Stomach smooth muscle (tissue), 2 donors: ENCODE results near the gene ATP13A1.
A peak's percentile ranks its signal among the peaks of the same experiment; 100 is the strongest.
"Not testable (repeated sequence)": the region's sequence is repeated elsewhere in the genome, so short reads cannot be mapped to it uniquely, and the experiment has no call there.

Experiments used
- H3K27ac ChIP-seq: one replicate; pipeline ENCODE4 v1.7.0; 2013; ENCODE audit warnings: mild to moderate bottlenecking, low read length, inconsistent platforms
- H3K27me3 ChIP-seq, 2 donors: one replicate each; pipeline ENCODE4 v1.7.0; 2013; ENCODE audit warnings: low read length in 2 of 2; ENCODE audit not compliant: insufficient read depth in 2 of 2, control insufficient read depth in 1 of 2
- H3K36me3 ChIP-seq, 2 donors: one replicate each; pipeline ENCODE4 v1.7.0; 2013; ENCODE audit warnings: low read length in 2 of 2; ENCODE audit not compliant: control insufficient read depth in 2 of 2, insufficient read depth in 2 of 2
- H3K4me1 ChIP-seq: one replicate; pipeline ENCODE4 v1.7.0; 2013; ENCODE audit warnings: low read length; ENCODE audit not compliant: control insufficient read depth, insufficient read depth
- H3K4me3 ChIP-seq, 2 donors: one replicate each; pipeline ENCODE4 v1.7.0; 2013; ENCODE audit warnings: low read length in 2 of 2
- H3K9ac ChIP-seq, 2 donors: one replicate each; pipeline ENCODE4 v1.7.0; 2013; ENCODE audit warnings: low read length in 2 of 2, mild to moderate bottlenecking in 1 of 2
- H3K9me3 ChIP-seq, 2 donors: one replicate each; pipeline ENCODE4 v1.7.0; 2013; ENCODE audit warnings: low read length in 2 of 2; ENCODE audit not compliant: control insufficient read depth in 2 of 2
- donor health status: healthy.
- donor health status: Pancreatic carcinoma.

ATP13A1 gene

DNA sequence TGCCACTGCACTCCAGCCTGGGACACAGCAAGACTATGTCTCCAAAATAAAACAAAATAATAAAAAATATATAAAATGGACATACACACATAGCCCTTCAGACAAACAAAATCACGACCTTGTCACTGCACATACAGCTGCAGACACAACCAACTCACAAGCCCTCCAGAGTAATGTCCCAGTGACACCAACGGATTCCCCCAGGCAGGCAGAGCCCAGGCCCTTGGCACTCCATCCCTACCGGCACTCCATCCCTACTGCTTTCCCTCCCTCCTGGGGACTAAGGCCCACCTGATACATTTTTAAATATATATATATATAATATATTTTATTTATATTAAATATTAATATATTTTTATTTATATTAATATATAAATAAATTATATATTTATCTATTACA lies 23.6 kb upstream of the ATP13A1 start:
- Histone ChIP-seq H3K4me1 (no peaks in the 10 kb centered on the region), H3K9ac (no peak overlapping the region), H3K9me3 (peaks cover 0 to 2% of the 10 kb centered on the region in 2 donors), H3K27me3 (no peaks in the 10 kb centered on the region), H3K27ac (no peak overlapping the region), H3K36me3 (no peaks in the 10 kb centered on the region), H3K4me3 (no peak overlapping the region)

DNA sequence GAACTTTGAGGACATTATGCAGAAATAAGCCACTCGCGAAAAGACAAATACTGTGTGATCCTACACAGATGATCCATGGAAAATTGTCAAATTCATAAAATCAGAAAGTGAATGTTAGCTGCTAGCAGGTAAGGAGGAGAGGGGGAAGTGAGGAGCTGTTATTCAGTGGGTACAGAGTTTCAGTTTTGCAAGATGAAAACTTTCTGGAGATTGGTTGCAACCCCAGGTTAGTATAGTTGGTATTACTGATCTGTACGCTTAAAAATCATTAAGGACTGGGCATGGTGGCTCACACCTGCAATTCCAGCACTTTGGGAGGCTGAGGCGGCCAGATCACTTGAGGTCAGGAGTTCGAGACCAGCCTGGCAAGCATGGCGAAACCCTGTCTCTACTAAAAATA lies 23.1 kb upstream of the ATP13A1 start:
- Histone ChIP-seq H3K27ac (no peak overlapping the region), H3K36me3 (no peaks in the 10 kb centered on the region), H3K9ac (no peak overlapping the region), H3K27me3 (no peaks in the 10 kb centered on the region), H3K4me1 (no peaks in the 10 kb centered on the region), H3K9me3 (peaks cover 0 to 2% of the 10 kb centered on the region in 2 donors), H3K4me3 (no peak overlapping the region)

DNA sequence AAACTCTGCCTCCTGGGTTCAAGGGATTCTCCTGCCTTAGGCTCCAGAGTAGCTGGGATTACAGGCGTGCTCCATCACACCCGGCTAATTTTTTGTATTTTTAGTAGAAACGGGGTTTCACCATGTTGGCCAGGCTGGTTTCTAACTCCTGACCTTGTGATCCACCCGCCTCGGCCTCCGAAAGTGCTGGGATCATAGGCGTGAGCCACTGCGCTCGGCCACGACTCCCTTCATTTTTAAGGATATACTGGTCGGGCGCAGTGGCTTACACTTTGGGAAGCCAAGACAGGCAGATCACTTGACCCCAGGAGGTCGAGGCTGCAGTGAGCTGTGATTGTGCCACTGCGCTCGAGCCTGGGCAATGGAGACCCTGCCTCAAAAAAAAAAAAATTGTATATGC lies 22.6 kb upstream of the ATP13A1 start:
- H3K4me3 ChIP-seq, H3K27me3 ChIP-seq, H3K36me3 ChIP-seq, H3K9ac ChIP-seq, H3K27ac ChIP-seq, H3K4me1 ChIP-seq, H3K9me3 ChIP-seq: not testable (repeated sequence)

DNA sequence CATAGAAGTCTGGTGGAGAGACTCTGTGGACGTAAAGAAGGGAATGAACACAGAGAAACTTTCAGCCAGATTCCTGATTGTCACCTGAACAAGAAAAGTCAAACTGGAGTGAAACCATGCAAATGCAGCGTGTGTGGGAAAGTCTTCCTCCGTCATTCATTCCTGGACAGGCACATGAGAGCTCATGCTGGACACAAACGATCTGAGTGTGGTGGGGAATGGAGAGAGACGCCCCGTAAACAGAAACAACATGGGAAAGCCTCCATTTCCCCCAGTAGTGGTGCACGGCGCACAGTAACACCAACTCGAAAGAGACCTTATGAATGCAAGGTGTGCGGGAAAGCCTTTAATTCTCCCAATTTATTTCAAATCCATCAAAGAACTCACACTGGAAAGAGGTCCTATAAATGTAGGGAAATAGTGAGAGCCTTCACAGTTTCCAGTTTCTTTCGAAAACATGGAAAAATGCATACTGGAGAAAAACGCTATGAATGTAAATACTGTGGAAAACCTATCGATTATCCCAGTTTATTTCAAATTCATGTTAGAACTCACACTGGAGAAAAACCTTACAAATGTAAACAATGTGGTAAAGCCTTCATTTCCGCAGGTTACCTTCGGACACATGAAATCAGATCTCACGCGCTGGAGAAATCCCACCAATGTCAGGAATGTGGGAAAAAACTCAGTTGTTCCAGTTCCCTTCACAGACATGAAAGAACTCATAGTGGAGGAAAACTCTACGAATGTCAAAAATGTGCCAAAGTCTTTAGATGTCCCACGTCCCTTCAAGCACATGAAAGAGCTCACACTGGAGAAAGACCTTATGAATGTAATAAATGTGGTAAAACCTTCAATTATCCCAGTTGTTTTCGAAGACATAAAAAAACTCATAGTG lies 15.9 kb upstream of the ATP13A1 start:
- H3K9ac ChIP-seq: no peak overlapping the region

DNA sequence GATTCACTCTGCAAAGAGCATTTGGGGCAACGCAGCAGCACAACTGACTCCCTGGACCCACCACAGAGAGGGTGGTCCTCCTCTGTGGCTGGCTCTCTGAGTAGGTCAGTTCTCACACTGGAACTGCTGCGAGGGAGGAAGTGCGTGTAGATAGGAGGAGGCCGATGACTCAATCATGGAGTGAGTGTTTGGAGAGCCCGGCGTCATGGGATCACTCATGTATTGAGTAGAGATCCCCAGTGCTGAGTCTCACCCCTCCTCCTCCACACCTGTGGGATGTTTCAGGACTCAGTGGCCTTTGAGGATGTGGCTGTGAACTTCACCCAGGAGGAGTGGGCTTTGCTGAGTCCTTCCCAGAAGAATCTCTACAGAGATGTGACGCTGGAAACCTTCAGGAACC lies 14.1 kb upstream of the ATP13A1 start:
- H3K4me1 ChIP-seq: no peaks in the 10 kb centered on the region
- peaks cover 0 to 3% of the 10 kb centered on the region in 2 donors for H3K9me3 ChIP-seq
- H3K4me3 ChIP-seq: no peak overlapping the region
- no peaks in the 10 kb centered on the region for H3K27me3 ChIP-seq
- no peak overlapping the region for H3K27ac ChIP-seq
- H3K9ac ChIP-seq: no peak overlapping the region
- H3K36me3 ChIP-seq: peaks cover 14 to 18% of the 10 kb centered on the region in 2 donors

More for the DNA sequence above, 15.9 kb upstream of the ATP13A1 start:
- no peaks in the 10 kb centered on the region for H3K27me3 ChIP-seq
- no peaks in the 10 kb centered on the region for H3K4me1 ChIP-seq
- no peak overlapping the region for H3K4me3 ChIP-seq
- H3K9me3 ChIP-seq: peaks cover 2 to 3% of the 10 kb centered on the region in 2 donors
- H3K36me3 ChIP-seq: peaks cover 14 to 18% of the 10 kb centered on the region in 2 donors
- H3K27ac ChIP-seq: no peak overlapping the region

DNA sequence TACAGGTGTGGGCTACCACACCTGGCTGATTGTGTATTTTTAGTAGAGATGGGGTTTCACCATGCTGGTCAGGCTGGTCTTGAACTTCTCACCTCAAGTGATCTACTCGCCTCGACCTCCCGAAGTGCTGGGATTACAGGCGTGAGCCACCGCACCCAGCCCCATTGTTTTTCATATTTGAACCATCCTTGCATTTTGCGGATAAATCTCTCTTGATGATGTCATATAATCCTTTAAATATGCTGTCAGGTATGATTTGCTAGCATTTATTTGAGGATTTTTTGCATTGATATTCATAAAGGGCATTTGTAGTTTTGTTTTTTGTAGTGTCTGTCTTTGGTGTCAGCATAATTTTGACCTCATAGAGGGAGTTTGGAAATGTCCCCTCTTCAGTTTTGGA lies 10.8 kb upstream of the ATP13A1 start:
- Histone ChIP-seq H3K36me3 (peaks cover 8 to 10% of the 10 kb centered on the region in 2 donors), H3K9me3 (no peaks in the 10 kb centered on the region), H3K4me1 (peaks cover 8% of the 10 kb centered on the region), H3K9ac (no peak overlapping the region), H3K4me3 (no peak overlapping the region), H3K27ac (no peak overlapping the region), H3K27me3 (no peaks in the 10 kb centered on the region)

DNA sequence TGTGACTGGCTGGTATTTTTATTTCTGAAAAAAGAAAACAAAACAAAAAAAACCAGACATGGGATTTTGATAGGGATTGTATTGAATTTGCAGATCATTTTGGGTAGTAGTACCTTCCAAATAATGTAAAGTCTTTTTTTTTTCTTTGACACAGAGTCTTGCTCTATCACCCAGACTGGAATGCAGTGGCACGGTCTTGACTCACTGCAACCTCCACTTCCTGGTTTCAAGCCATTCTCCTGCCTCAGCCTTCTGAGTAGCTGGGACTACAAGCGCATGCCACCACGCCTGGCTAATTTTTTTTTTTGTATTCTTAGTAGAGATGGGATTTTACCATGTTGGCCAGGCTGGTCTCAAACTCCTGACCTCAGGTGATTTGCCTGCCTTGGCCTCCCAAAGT lies 9.3 kb upstream of the ATP13A1 start:
- no peaks in the 10 kb centered on the region for H3K9me3 ChIP-seq

DNA sequence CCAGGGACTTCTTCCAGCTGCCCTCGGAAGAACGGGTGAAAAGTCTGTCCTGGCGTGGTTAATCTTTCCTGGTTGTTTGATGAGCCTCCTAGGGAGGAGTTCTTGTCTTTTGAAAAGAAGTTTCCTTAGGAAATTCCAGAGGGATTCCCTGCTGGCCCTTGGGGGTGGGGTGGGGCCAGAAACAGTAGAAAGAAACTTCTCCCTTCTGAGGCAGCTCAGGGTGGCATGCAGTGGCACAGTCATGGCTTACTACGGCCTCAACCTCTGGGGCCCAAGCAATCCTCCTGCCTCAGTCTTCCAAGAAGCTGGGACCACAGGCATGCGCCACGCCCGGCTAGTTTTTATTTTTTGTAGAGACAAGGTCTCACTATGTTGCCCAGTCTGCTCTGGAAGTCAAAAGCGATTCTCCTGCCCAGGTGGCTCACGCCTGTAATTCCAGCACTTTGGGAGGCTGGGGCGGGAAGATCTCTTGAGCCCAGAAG lies 6.6 kb upstream of the ATP13A1 start:
- no peaks in the 10 kb centered on the region for H3K36me3 ChIP-seq
- H3K27me3 ChIP-seq: no peaks in the 10 kb centered on the region
- no peaks in the 10 kb centered on the region for H3K9me3 ChIP-seq
- H3K4me1 ChIP-seq: peaks cover 16% of the 10 kb centered on the region
- H3K9ac ChIP-seq: no peak overlapping the region
- no peak overlapping the region for H3K27ac ChIP-seq
- H3K4me3 ChIP-seq: peak overlapping the region in 1 of 2 donors; percentile 89

More for the DNA sequence above, 9.3 kb upstream of the ATP13A1 start:
- Histone ChIP-seq H3K27ac (no peak overlapping the region), H3K4me1 (peaks cover 16% of the 10 kb centered on the region), H3K9ac (no peak overlapping the region), H3K4me3 (no peak overlapping the region), H3K27me3 (no peaks in the 10 kb centered on the region), H3K36me3 (peaks cover 2 to 4% of the 10 kb centered on the region in 2 donors)

DNA sequence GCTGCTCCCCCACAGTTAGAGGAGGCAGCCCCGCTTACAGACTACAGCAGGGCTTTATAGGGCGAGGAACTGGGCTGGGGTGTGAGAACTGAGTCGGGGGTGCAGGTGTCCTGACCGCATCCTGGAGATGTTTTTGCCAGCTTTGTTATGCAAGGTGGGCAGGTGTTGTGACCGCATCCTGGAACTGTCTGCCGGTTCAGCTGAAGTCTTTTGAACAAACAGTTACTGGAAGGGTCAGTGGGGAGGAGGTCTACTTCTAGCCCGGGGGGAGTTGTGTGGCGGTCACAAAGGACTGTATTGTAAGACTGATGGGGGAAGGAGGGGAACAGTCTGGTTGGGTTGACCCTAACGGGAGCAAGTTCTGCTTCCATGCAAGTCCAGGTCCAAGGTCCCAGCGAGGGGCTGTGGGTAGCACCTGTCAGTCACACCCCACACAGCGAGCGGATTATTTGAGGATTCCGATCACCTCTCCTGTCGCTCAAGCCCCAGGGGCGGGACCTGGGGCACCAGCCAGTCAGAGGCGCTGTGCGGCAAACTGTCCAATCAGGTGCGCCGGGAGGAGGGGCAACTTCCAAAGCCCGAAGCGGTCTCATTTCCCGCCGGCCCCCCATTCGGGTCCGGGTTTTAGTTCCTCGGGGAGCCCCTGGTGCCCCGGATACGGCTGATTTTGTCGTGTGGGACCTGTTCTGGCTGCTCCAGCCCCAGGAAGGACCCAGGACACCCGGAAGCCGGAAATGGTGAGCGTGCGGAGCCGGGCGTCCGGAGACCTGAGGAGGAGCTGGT lies 4.9 kb upstream of the ATP13A1 start, which contains the start of gene ZNF101:
ZNF101 (plus strand) TSS at position 610 of the 783 bp plus-strand sequence; CDS start at position 735, 125 bp downstream.
- no peaks in the 10 kb centered on the region for H3K27me3 ChIP-seq
- peak within 1 kb of the TSS; percentile 58 for H3K27ac ChIP-seq
- peak within 1 kb of the TSS; percentile 77 to 89 for H3K9ac ChIP-seq
- H3K36me3 ChIP-seq: no peaks in the 10 kb centered on the region
- H3K4me1 ChIP-seq: peaks cover 16% of the 10 kb centered on the region
- no peaks in the 10 kb centered on the region for H3K9me3 ChIP-seq
- peak within 1 kb of the TSS; percentile 89 to 93 for H3K4me3 ChIP-seq

DNA sequence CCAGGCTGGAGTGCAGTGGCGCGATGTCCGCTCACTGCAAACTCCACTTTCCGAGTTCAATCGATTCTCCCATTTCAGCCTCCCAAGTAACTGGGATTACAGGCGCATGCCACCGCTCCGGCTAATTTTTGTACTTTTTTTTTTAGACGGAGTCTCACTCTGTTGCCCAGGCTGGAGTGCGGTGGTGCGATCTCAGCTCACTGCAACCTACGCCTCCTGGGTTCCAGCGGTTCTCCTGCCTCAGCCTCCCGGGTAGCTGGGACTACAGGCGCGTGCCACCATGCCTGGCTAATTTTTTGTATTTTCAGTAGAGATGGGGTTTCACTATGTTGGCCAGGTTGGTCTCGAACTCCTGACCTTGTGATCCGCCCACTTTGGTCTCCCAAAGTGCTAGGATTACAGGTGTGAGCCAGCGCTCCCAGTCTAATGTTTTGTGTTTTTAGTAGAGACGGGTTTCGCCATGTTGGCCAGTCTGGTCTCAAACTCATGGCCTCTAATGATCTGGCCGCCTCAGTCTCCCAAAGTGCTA lies 2.0 kb upstream of the ATP13A1 start:
- not testable (repeated sequence) for H3K4me3 ChIP-seq, H3K36me3 ChIP-seq, H3K27ac ChIP-seq, H3K9ac ChIP-seq, H3K9me3 ChIP-seq, H3K27me3 ChIP-seq
- peaks cover 34% of the 10 kb centered on the region for H3K4me1 ChIP-seq
